NOMO-1 treated with DMSO at 0.1 percent for 48 hours (cell line): ENCODE measurements around the gene FSIP1.

Experiments used
- DNase-seq: peaks from one replicate; lab custom pipeline; 2025; ENCODE audit not compliant: unreplicated experiment; lab: John Stamatoyannopoulos, UW

The FSIP1 gene

DNA sequence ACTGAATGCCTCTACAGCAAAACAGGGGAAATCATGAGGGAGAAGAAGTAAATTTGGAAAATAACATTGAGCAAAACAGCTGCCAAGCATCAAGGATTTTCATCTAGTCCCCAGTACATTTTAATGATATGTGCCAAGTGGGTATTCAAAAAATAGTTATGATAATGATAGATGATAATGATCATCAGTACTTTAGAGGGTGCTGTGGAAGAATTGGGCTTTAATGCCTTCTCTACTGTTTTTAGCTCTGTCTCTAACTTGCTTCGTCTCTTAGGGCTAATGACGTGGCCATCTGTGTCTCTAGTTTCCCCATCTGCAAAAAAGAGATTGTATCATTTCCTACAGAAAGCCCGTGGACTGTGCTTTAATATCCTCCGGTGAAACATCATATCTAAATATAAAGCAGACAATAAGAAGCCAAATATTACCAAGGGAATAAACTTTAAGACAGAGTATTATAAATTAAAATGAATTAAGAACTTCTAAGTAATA lies 10.2 kb upstream of the FSIP1 start:
- DNase-seq: no peak

DNA sequence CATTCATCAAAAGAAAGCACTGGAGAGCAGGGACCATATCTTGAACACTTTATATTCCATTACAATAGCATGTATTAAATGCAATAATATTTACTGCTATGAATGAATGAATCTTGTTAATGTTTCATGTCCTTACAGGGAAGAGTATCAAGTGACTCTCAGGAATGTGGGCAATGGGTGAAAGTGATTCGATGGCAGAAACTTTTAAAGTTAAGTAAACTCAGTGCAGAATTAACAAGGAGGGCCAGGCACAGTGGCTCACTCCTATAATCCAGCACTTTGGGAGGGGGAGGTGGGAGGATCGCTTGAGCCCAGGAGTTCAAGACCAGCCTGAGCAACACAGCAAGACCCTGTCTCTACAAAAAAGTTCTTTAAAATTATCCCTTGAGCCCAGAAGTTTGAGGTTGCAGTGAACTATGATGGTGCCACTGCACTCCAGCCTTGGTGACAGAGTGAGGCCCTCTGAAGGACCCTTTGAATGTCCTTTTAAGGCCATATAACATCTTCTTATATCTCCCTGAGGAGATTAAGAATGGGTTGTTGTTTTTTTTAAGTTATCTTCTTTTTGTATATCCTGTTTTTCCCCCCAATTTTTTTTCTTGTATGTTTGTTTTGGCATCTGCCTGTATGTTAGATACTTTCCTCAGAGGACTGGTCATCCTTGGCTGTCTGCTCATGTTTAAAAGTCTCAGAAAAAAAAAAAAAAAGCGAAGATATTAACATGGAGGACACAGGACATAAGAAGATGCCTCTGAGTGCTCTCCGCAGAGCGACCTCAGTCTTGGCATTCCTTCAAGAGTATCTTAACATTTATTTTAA lies 9.6 kb upstream of the FSIP1 start:
- DNase-seq: no peak

DNA sequence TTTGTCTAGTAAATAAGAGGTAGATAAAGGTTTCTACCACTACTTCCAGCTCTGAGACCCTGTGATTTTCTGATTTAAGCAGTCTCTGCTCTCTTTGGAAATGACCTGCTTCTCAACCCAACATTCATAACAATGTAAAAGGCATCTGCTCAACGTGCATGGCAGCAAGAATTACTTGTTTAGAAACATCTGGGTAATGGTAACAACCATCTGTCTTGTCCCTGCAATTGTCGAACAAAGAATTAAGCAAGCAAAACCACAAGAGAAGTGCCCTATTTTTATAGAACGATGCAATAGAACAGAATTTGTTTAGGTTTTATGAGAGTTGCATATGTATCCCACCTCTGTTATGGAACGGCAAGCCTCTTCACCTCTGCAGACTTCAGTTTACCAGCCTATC lies 7.1 kb upstream of the FSIP1 start:
- DNase-seq: peak; percentile 29

DNA sequence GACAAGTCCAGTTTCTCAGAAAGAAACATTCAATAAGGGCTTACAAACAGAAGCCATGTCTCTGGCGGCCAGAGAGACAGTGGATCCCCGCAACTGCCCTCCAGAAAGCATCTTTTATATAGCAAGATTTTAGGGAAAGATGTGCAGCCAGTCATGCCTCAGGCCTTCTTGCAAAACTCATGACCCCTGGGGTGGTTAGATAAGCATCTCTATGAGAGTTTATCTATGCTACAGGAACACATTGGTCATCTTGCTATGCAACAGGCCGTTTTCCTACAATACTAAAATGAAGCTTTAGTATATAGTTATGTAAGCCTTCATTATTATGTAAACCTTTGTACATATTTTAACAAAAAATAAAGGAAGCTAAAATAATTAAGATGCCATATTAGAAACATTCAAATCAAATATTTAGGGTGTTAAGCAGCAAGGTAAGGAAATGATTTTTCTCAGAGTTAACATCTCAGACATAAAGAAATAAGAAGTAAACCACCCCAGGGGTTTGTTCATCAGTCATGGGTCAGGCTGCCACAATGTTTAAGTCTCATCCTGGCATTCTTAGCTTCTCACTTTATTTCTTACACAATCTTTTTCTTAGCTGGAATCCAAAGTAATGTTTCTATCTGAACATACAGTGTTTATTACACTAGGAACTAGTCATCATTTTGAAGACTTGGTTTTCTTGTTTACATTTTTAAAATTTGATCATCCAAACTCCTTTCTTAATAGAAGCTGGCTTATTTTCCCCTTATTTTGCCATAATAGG lies 6.3 kb upstream of the FSIP1 start:
- no peak for DNase-seq

DNA sequence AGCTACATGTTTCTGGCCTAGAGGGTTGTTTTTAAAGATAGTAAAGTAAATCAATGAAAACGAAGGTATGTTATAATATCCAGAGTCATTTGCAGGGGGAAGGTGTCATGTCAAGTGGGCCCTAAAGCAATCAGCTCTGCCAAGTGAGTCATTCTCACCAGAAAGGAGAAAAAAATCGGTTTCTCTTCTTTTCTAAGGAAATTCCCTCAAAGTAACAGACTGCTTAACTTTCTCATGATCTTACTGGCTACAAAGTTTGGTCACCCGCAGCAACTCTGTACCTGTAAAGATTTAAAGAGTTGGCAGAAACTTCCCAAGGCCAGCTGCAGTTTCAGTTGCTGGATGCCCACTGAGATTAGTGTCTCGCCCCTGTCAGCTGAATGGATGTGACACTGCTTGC lies 5.5 kb upstream of the FSIP1 start:
- DNase-seq: no peak

DNA sequence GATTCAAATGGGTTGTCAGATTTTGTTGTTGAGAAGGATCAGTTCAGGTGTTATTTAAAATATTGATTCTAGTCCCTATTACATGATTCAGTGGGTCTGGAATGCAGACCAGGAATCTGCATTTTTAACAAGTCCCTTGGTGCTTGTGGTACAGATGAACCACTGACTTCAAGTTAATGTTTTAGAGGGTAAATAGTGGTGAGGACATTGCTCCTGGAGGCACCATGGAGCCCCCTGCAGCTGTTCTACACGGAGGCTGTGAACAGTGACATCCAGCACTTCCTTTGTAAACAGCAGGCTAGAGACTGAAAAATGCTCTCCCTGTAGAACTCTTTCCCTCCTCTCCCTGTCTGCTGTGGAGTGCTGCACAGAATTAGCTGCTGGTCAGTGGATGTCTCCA lies 4.8 kb upstream of the FSIP1 start:
- DNase-seq: no peak

DNA sequence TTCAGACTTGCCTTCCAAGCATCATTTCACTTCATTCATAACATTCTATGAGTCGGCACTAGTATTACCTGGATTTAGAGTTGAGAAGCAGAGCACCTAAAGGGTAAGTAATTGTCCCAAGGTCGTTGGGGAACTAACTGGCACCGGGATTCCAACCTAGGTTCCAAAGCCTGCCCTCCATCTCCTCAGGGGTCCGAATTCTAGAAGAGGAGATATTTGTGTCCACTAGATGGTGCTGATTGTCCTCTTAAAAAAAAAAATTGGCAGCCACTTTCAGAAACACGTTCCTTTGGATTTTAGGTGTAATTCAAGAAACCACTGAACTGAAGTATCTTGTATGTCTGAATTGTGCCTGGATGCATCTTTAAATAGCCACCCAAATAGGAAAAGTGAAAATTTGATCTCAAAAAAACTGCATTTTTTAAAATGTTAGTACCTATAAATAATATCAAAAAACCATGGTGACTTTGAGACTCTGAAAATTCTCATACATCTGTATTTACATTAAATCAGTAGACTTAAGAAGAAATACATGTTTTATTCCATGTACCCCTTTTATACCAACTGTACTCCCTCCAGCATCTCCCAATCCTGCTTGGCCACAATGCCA lies 3.9 kb upstream of the FSIP1 start:
- DNase-seq: peak; percentile 51

DNA sequence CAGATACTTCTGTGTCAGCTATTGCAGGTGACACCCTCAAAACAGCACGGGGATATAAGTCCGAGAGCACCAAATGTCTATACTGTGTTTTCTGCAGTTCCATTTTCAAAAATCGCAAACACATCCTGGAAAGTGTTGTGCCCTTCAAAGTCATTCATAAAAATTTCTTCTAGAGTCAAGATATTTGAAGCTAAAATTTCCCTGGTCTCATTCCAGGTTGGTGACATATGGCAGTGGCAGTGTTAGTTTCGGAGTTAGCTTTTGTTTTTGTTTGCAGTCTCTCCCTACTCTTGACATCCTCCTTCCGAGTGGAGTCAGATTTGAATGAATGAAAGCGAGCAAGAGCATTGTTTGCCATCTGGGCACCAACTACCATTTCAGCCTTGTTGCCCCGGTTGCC lies 3.2 kb upstream of the FSIP1 start:
- no peak for DNase-seq

DNA sequence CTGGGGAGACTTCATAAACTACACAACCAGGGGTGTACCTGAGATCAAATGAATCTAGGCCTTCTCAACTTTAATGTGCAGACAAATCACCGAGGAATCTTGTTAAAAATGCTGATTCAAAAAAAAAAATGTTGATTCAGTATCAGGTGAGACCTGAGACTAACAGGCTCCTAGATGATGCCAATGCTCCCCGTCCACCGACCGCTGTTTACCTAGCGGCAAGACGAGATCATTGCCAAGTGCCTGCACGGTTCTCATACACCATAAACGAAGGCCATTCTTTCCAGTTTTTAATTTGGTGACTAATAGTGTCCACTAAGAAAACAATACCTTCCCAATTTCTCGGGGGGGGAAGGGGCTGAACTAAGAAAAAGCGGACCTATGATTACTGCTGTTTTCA lies 2.5 kb upstream of the FSIP1 start:
- DNase-seq: no peak

DNA sequence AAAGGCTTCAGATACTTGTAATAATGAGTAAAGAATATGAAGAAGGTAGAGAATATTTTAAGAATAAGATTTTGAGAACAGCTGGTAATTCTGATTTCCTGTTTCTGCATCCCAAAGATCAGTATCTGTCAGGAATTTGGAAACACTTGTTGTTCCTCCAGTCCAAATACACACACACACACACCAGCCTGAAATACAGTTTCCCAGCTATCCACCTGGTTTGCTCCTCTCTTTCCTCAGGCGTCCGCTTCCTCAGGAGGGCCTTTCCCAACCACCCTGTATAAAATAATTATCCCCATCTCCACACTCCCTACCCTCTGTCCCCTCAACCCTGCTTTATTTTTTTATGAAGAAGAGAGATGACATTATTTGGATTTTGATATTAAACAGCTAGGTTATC lies 2.0 kb upstream of the FSIP1 start:
- no peak for DNase-seq

DNA sequence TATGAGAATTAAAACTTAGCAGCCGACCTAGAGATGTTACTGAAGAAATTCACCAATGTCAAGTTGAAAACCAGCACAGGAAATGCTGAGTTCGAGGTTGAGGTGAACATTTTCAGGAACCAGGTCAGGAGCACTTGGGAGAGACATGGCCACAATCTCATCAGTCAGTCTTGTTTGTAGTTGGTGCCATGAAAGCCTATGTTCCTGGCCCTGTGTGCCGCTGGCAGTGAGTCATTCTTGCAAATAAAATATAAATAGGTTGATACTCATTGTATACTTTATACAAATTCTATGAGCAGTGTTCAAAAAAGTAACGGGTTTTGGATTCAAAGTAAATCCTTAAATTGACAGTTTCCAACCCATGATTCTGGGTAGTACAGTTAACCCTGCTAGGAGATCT lies 1.5 kb upstream of the FSIP1 start:
- no peak for DNase-seq

DNA sequence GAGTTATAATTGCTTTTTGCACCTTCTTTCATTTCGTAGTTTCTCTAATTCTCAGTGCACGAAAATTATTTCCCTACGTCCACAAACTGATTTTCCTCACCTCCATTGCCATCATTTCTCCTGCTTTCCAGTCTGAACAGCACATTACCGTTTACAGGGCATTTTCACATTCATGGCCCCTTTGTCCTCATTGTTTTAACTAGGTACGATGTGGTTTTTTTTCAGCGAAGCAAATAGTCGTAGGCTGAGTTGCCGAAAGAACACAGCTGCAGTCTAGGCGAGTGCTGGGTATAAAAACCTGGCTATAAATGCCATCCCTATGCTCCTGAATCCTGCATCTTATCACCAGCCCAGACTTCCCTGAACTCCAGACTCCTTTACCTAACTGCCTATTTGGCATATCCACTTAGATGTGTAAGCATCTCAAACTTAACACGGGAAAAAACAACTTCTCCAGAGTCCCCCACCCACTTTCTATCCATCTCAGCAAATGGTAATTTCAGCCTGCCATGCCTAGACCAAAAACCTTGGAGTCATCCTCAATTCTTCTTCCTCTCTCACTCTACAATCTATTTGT lies 691 bp upstream of the FSIP1 start:
- no peak for DNase-seq

DNA sequence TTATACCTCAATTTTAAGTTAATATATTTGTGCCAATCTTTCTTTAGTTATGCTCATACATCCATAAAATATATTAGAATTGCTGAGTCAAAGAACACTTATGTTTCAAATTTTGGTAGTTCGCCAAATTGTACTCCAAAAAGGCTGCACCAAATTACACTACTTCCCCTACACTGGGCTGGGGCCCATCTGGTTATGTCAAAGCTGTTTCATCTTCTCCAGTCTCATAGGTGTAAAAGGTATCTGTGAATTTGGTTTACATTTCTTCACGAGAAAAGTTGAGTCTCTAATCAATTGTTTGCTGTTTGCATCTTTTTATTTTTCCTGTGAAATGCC lies 706 bp downstream of the FSIP1 start:
- no peak for DNase-seq

DNA sequence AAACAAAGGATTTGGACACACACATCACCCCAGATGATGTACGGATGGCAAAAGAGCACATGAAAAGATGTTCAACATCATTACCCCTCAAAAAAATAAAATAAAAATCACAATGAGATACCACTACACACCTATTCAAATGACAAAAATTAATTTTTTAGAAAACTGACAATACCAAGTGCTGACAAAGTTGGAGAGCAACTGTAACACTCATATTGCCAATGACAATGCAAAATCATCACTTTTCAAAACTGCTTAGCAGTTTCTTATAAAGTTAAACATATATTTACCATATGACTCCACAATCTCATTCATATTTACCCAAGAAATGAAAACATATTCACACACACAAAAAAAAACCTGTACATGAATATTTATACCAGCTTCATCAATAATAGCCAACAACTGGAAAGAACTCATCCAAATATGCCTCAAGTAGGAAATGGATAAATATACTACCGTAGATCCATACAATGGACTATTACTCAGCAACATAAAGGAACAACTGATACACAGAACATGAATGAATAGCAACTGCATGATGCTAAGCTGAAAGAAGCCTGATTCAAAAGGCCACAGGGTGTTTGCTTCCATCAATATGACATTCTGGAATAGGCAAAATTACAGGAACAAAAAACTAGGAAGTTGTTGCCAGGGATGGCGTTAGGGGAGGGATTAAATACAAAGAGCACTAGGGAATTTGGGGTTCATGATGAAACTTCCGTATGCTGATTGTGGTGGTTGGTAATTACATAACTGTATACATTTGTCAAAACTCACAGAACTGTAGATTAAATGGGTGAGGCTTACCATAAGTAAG lies 1.3 kb downstream of the FSIP1 start:
- DNase-seq: peak; percentile 6

DNA sequence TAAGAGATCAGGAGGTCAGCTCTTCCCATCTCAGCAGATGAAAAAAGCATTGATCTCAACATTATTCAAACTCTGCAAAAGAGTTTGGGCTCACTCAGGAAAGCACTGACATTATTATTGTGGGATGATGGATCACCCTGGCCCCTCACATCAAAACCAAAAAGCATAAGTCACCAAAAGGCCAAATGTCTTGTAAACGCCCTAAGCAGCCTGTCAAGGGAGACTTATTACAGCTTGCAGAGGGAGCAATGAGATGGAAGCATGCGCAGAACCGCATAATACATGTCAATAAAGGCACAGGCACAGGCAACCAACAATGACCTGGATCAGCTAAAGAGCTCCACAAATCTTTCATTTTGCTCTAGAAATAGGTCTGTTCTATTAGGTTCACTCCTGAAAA lies 4.6 kb downstream of the FSIP1 start:
- DNase-seq: no peak

DNA sequence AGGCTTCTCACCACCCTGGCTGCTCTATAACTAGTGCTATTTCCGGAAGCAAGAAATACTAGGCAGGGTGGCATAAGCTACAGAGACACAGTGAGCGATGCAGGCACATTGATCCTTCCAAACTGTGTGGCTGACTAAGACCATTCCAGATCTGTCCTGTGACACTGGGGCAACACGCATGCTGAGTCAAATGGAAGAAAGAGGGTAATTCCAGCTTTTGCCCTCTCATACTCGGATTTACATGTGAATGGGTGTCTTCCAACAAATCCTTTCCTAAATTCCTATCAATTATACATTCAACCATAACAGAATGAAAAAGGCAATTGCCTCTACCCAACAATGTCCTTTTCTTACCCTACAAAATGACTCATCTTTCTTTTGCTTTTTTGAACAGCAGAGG lies 5.1 kb downstream of the FSIP1 start:
- DNase-seq: no peak

DNA sequence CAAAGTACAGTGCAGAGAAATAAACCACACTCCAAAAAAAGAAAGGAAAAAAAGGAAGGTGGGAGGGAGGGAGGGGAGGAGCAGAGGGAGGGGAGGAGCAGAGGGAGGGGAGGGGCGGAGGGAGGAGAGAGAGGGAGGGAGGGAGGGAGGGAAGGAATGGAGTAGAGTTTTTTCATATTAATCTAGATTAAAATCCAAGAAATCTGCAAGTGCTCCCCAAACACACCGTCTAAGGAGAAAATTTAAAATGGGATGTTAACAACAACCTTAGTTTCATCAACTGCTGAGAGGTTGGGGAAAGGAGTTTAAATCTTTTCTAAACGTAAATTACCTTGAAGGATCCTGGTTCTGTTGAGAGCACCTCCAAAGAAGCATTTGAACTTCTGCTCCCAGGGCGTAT lies 6.6 kb downstream of the FSIP1 start:
- DNase-seq: no peak

DNA sequence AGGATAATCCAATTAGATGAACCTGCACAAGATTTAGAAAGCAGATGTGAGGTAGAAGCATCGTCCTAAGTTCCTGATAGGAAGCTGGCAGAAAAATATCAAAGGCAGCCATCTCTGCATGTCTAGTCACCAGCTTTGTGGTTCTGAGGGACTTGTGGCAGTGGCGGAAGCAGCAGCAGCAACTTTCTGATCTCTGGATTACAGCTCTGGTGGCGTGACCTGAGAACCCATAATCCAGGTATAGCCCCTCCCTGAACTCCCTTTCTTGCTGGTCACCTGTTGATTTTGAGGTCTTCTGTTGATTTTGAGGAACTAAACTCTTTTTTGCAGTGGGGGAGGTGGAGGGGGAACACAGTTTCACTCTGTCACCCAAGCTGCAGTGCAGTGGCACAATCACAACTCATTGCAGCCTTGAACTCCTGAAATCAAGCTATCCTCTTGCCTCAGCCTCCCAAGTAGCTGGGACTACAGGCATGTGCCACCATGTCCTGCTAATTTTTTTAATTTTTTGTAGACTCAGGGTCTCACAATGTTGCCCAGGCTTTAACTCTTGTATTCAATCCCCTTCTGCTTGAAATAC lies 7.9 kb downstream of the FSIP1 start:
- no peak for DNase-seq

DNA sequence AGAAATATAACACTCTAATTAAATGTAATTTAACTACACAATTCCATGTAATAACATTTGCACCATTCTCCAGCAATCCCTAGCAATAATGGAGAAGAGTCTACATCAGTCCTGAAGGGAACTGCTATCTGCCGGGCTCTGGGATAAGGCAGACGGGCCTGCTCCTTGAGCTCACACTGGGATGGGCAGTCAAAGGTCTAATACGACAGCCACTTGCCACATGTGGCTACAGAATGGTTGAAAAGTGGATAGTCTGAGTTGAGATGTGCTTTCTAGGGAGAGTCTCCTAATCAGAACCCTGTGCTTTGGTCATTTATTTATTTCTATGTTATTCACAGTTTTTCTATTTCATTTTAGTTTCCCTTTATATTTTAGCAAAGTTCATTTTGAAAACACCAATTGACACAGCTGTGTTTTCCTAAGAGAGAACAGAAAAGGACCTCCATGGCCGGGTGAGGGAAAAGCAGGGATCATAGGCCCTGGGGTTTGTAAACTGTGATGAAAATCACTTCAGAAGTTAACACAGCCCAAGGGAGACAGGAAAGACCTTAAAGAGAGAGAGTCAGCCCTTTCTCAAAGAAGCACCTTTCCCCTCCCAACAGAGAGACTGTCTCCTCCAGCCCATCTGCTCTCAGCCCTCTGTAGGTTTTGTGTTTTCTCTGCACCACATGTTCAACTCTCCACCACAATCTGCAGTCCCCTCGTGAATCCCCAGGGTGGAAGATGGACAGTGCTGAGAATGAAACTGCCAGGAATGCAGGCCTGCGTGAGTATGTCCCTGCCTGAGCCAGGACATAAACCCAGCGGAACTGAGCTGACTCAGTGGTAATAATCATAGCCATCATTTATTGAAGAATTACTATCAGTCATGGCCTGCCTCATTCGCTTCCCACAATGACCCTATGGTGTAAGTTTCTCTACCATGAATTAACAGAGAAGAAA lies 11.6 kb downstream of the FSIP1 start:
- no peak for DNase-seq
